Measurements from ENCODE around the gene FKRP.

The FKRP gene

DNA sequence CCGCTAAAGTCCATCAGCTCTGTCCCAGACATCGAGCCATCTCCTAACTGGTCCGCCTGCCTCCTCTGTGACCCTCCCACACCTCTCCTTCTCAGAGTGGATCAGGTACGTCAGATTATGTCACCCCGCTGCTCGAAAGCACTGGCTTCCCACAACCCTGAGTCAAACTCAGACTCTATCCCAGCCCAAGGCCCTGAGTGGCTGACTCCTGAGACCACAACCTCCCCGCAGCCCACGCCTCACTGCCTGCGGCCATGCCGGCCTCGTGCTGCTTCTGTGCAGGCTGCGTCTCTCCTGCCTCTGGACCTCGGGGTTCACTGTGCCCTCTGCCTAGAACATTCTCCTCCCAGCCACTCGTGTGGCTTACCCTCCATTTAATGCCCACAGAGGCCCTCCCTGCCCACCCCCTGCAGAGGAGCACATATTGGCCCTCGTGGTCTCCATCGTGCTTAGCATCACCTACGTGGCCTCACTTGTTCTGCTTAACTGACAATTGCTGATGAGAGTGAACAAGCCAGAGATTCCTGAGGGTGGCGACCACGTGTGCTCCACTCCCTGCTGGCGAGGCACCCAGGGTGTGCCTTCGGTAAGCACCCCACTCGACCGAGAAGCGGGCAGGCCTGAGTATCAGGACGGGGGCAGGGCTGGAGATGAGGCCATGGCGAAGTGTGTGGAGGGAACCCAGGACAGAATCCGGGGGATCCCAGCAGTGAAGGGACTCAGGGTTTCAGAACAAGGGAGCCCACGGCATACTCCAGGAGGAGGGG, 13.5 kb upstream of the FKRP start:
- DNase-seq, result no peak

GRCh38 chr19:46732966-46733689, 12.7 kb upstream of the FKRP start:
- peak in 1 of 2 donors; percentile 62 for DNase-seq

DNA sequence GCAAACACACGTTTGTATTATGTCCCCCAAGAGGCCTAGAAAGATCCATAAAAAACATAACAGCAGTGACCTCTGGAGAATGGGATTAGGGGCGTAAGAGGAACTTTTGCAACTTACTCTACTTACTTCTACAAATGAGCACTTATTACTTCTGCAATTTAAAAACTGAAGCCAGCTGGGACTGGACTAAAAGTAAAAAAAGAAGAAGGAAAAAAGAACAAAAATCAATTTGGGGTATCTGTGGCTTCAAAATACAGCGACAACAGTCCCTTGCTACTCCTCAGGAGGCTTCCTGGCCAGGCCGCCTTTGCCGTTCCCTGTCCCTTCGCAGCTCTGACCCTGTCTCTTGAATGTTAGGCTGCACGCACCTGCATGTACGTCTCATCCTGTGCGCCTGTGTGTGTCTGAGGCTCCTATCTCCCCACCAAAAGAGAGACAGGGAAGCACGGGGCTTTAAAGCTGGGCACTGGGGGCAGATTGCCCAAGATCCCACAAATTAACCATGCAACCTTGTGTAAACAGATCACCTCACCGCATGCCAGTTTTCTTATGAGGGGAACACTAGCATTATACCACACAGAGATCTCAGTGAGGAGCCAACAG, 12.1 kb upstream of the FKRP start:
- no peak for DNase-seq

DNA sequence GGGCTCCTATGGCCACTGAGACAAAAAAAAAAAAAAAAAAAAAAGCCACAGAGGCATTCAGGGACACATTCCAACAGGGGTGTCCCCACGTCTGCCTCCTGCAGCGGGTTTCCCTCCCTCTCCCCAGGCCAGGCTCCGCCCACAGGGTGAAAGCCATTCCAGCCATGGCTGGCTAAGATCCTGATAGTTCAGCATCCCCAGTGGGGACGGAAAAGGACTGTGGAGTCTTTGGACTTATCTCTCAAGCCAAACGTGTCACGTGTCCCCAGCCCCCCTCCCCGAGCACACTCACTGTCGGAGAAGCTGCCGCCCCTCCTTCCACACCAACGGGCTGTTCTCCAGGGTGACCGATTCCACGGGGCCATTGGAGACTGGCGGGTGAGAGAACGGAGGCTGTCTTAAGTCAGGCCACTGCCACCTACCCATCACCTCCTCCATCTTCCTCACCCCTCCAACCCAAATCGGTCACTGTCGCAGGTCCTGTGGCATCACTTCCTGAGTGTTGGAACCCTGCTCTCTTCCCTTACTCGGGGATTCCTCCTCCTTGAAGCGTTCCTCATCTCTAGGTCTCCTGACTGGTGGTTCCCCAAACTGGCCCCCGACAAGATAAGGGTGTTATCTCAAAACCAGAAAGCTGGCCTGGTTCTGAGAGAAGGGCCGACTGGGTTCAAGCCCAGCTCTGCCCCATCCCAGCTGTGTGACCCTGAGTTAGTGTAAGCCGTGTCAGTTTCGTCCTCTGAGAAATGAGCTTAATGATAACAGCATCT, 9.1 kb upstream of the FKRP start:
- no peak for DNase-seq

- DNase-seq, result no peak
Observed at GRCh38 chr19:46737298-46737654, 8.6 kb upstream of the FKRP start.

DNA sequence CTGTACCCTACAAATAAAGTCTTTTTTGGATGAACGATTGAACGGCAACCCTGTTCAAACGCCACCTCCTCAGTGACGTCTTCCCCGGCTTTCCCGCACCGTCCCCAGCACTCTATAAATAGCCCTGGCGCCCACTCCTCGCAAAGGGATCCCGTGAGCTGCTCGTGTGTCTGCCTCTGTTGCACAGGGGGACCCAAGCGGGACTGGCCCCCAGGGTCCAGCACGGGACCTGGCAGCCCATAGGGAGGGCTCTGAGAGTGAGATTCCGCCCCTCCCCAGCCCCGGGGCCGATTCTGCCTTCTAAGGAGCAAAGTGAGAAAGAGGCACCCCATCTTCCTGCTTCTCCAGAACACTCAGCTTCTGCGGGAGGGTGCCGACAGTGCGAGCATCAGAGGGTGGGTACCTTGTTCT, 8.1 kb upstream of the FKRP start:
- DNase-seq, result no peak

DNA sequence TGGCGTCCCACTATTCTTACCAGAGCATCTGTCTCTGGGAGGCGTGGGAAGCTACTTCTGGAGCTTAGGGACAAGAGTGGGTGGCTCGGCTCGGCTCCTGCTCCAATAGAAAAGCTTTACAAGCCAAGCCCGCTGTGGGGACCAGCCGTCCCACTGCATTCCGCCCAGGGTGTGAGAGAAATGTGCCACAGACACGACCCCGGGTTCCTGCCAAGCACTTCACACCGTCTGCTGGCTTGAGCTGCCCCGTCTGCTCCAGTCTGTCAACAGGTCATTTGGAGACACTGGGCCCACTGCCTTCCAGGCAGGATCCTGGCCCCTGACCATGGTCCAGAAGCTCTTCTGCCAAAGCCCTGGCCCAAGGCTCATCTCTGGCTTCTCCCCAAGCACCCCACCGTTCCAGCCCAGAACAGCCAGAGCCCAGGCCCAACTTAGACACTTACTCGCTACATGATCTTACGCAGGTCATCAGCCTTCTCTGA, 6.5 kb upstream of the FKRP start:
- DNase-seq, result no peak

GRCh38 chr19:46741447-46741846, 4.4 kb upstream of the FKRP start:
- DNase-seq, result no peak

DNA sequence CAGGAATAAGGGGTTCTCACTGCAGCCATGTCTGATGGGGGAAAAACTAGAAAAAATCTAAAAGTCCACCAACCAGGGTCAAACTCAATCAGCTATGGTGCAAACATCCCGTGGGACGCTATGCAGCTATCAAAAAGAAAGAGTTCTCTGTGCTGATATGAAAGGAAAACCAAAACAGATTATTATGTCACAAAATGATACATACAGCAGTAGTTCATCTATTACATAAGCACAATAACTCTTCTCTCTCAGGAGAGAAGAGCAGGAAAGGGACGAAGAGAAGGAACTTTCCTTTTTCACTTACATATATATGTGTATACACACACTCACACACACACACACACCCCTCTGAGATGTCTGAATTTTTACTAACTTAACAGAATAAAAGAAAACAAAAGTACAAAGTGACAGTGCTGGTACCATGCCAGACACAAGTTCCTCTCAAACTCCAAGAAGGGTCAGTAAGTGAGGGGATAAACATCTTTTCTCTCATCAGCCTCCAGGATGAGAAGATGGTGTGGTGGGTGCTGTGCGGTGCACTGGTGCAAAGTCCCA, 2.9 kb upstream of the FKRP start:
- no peak for DNase-seq

- no peak for DNase-seq
Observed at GRCh38 chr19:46744005-46744691, 1.7 kb upstream of the FKRP start.

GRCh38 chr19:46745030-46745429, 827 bp upstream of the FKRP start:
- DNase-seq, result no peak

GRCh38 chr19:46746281-46747057, 612 bp downstream of the FKRP start, which contains the start of gene STRN4:
STRN4 (minus strand) TSS chr19:46746450; CDS start chr19:46746430, 20 bp downstream.
- DNase-seq, result peak; percentile 67 to 73

DNA sequence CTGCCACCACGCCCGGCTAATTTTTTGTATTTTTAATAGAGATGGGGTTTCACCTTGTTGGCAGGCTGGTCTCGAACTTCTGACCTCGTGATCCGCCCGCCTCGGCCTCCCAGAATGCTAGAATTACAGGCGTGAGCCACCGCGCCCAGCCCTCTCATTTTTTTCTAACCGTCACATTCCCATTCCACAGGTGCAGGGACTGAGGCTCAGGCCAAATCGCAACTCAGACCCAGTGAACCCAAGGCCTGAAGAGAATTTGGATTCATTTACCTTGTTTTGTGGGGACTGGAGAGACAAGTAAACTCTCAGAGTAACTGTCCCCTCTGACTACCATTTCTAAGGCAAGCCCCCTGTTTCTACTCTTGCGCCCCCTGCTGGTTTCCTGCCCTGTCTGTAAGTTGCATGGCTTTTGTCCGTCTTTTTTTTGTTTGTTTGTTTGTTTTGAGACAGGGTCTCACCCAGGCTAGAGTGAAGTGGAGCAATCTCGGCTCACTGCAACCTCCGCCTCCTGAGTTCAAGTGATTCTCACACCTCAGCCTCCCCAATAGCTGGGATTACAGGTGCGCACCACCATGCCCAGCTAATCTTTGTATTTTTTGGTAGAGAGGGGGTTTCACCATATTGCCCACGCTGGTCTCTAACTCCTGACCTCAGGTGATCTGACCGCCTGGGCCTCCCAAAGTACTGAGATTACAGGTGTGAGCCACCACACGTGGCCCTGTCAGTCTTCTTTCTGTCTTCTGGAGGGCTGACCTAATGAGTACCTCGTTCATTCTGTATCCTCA, 2.7 kb downstream of the FKRP start:
- DNase-seq, result peak; percentile 68 to 77

DNA sequence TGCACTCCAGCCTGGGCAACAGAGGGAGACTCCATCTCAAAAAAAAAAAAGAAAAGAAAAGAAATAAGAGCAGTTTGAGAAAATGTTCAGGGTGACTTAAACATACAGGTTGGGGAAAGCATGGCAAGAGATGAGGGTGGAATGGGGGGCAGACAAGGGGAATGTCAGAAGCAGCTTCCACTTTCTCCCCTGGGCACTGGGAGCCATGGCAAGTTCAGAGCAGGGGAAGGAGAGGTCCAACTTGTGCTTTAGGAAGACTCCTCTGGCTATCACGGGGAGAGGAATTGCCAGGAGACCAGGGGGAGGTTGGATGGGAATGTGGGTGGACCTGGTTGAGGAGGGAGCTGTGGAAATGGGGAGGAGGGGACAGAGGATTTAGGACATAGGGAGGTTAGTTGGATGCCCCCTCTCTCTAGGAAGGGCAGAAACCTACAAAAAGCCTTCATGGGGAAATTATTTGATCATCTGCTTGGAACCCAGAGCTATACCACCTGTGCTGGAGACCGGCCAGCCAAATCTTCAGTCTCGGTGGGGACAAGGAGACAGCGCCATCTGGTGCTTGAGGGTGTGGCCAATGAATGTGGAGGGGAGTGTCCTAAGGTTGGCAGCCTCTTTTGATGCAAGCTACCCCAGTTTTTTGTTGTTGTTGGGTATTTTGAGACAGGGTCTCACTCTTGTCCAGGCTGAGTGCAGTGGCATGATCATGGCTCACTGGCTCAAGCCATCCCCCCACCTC, 7.7 kb downstream of the FKRP start:
- peak; percentile 71 to 78 for DNase-seq

DNA sequence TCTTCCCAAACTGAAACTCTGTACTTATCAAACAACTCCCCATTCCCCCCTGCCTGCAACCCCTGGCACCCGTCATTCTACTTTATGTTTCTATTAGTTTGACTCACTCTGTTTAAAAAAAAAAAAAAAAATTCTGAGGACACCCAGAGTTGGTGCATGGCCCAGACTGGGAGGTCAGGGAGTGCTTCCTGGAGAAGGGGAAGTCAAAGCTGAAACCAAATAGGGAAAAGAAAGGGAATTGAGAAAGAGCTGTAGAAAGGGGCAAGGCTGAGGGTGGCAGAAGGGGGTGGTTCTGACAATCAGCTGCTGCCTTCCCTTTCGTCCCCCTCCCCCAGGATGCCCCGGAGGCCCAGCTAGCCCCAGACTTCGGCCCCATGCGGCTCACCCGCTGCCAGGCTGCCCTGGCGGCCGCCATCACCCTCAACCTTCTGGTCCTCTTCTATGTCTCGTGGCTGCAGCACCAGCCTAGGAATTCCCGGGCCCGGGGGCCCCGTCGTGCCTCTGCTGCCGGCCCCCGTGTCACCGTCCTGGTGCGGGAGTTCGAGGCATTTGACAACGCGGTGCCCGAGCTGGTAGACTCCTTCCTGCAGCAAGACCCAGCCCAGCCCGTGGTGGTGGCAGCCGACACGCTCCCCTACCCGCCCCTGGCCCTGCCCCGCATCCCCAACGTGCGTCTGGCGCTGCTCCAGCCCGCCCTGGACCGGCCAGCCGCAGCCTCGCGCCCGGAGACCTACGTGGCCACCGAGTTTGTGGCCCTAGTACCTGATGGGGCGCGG, 9.4 kb downstream of the FKRP start:
- no peak for DNase-seq

GRCh38 chr19:46755853-46756543, 10.1 kb downstream of the FKRP start:
- no peak for DNase-seq

DNA sequence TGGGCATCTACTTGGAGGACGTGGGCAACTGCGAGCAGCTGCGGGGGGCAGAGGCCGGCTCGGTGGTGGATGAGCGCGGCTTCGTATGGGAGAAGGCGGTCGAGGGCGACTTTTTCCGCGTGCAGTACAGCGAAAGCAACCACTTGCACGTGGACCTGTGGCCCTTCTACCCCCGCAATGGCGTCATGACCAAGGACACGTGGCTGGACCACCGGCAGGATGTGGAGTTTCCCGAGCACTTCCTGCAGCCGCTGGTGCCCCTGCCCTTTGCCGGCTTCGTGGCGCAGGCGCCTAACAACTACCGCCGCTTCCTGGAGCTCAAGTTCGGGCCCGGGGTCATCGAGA, 10.7 kb downstream of the FKRP start:
- DNase-seq, result no peak

DNA sequence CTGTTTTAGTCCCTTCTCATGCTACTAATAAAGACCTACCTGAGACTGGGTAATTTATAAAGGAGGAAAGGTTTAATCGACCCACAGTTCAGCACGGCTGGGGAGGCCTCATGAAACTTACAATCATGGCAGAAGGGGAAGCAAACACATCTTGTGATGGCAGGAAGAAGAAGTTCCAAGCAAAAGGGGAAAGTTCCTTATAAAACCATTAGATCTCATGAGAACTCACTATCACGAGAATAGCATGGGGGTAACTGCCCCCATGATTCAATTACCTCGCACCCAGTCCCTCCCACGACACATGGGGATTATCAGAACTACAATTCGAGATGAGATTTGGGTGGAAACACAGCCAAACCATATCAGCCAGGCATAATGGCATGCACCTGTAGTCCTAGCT, 13.3 kb downstream of the FKRP start:
- no peak for DNase-seq

Data from CD4-positive, alpha-beta T cell treated with Interferon alpha-2 for 1 hour (primary cell).